Subcutaneous abdominal adipose tissue (tissue), 5 donors: Measurements from ENCODE around the gene TSPAN17.

Source experiments
- H3K27ac ChIP-seq: one replicate; pipeline ENCODE4 v1.7.0; 2013; ENCODE audit warnings: low read depth, mild to moderate bottlenecking, inconsistent platforms, low read length, moderate library complexity
- H3K27me3 ChIP-seq, 5 donors: one replicate each; pipeline ENCODE4 v1.7.0; 2013; ENCODE audit warnings: low read length in 5 of 5, inconsistent platforms in 1 of 5; ENCODE audit not compliant: control insufficient read depth in 5 of 5, insufficient read depth in 4 of 5
- H3K36me3 ChIP-seq, 5 donors: one replicate each; pipeline ENCODE4 v1.7.0; 2013; ENCODE audit warnings: low read length in 5 of 5; ENCODE audit not compliant: control insufficient read depth in 5 of 5, insufficient read depth in 5 of 5
- H3K4me1 ChIP-seq, 5 donors: one replicate each; pipeline ENCODE4 v1.7.0; 2013; ENCODE audit warnings: low read length in 5 of 5, mild to moderate bottlenecking in 3 of 5, moderate library complexity in 1 of 5; ENCODE audit not compliant: control insufficient read depth in 5 of 5, insufficient read depth in 5 of 5
- H3K4me3 ChIP-seq, 5 donors: one replicate each; pipeline ENCODE4 v1.7.0; 2013; ENCODE audit warnings: low read length in 5 of 5, low read depth in 1 of 5
- H3K9ac ChIP-seq, 5 donors: one replicate each; pipeline ENCODE4 v1.7.0; 2013; ENCODE audit warnings: low read length in 5 of 5, mild to moderate bottlenecking in 4 of 5, moderate library complexity in 3 of 5
- H3K9me3 ChIP-seq, 5 donors: one replicate each; pipeline ENCODE4 v1.7.0; 2013; ENCODE audit warnings: low read length in 5 of 5; ENCODE audit not compliant: control insufficient read depth in 5 of 5
- donor health status: healthy.
- donor health status: healthy.
- donor health status: healthy.
- donor health status: healthy.
- donor health status: healthy.

TSPAN17 gene

GRCh38 chr5:176628406-176629228 lies 18.7 kb upstream of the TSPAN17 start:
- Histone ChIP-seq H3K36me3 (no peaks in the 10 kb centered on the region), H3K4me3 (no peak overlapping the region), H3K9ac (no peak overlapping the region), H3K4me1 (peaks cover 0 to 15% (median 10%) of the 10 kb centered on the region in 5 donors), H3K9me3 (no peaks in the 10 kb centered on the region), H3K27ac (no peak overlapping the region), H3K27me3 (peaks cover 55 to 89% (median 79%) of the 10 kb centered on the region in 5 donors)

GRCh38 chr5:176629317-176629852 lies 17.9 kb upstream of the TSPAN17 start:
- Histone ChIP-seq H3K9me3 (no peaks in the 10 kb centered on the region), H3K9ac (no peak overlapping the region), H3K27ac (no peak overlapping the region), H3K4me1 (peaks cover 0 to 15% (median 10%) of the 10 kb centered on the region in 5 donors), H3K4me3 (peak overlapping the region in 1 of 5 donors; percentile 46), H3K36me3 (no peaks in the 10 kb centered on the region), H3K27me3 (peaks cover 57 to 90% (median 79%) of the 10 kb centered on the region in 5 donors)

GRCh38 chr5:176629853-176630680 lies 17.2 kb upstream of the TSPAN17 start, which contains the start of the genes EIF4E1B and SNCB:
TSS of gene EIF4E1B (plus strand) at chr5:176630675. CDS start at chr5:176642788, 12,113 bp downstream.
TSS of gene SNCB (minus strand) at chr5:176630534. CDS start at chr5:176629654, 880 bp downstream.
- Histone ChIP-seq H3K9ac (no peak within 1 kb of the TSS), H3K9me3 (peaks cover 0 to under 1% (median 0%) of the 10 kb centered on the region in 5 donors), H3K36me3 (no peaks in the 10 kb centered on the region), H3K27me3 (peaks cover 60 to 91% (median 77%) of the 10 kb centered on the region in 5 donors), H3K4me3 (peak within 1 kb of the TSS in 4 of 5 donors; percentile 19 to 46 (median 34)), H3K27ac (no peak within 1 kb of the TSS), H3K4me1 (peaks cover 0 to 15% (median 10%) of the 10 kb centered on the region in 5 donors)

- Histone ChIP-seq H3K27me3 (peaks cover 60 to 91% (median 79%) of the 10 kb centered on the region in 5 donors), H3K27ac (no peak overlapping the region), H3K4me3 (peak overlapping the region in 3 of 5 donors; percentile 19 to 46 (median 46)), H3K36me3 (no peaks in the 10 kb centered on the region), H3K9me3 (peaks cover 0 to 5% (median 3%) of the 10 kb centered on the region in 5 donors), H3K4me1 (peaks cover 0 to 15% (median 10%) of the 10 kb centered on the region in 5 donors), H3K9ac (no peak overlapping the region)
These were observed 16.5 kb upstream of the TSPAN17 start for GRCh38 chr5:176630681-176631222.

- H3K27ac ChIP-seq = no peak overlapping the region
- H3K9me3 ChIP-seq = peaks cover 0 to 5% (median 3%) of the 10 kb centered on the region in 5 donors
- H3K4me3 ChIP-seq = no peak overlapping the region
- H3K4me1 ChIP-seq = peaks cover 0 to 15% (median 10%) of the 10 kb centered on the region in 5 donors
- no peaks in the 10 kb centered on the region for H3K36me3 ChIP-seq
- H3K27me3 ChIP-seq = peaks cover 53 to 85% (median 70%) of the 10 kb centered on the region in 5 donors
- H3K9ac ChIP-seq = no peak overlapping the region
These were observed 15.7 kb upstream of the TSPAN17 start for GRCh38 chr5:176631383-176632200.

GRCh38 chr5:176632745-176633144 lies 14.5 kb upstream of the TSPAN17 start:
- no peak overlapping the region for H3K27ac ChIP-seq
- peaks cover 50 to 80% (median 59%) of the 10 kb centered on the region in 5 donors for H3K27me3 ChIP-seq
- H3K4me1 ChIP-seq = peaks cover 0 to 15% (median 10%) of the 10 kb centered on the region in 5 donors
- peaks cover 0 to 5% (median 3%) of the 10 kb centered on the region in 5 donors for H3K9me3 ChIP-seq
- no peak overlapping the region for H3K4me3 ChIP-seq
- H3K9ac ChIP-seq = no peak overlapping the region
- no peaks in the 10 kb centered on the region for H3K36me3 ChIP-seq

GRCh38 chr5:176633598-176633997 lies 13.7 kb upstream of the TSPAN17 start:
- H3K9ac ChIP-seq = no peak overlapping the region
- no peak overlapping the region for H3K27ac ChIP-seq
- peaks cover 42 to 72% (median 50%) of the 10 kb centered on the region in 5 donors for H3K27me3 ChIP-seq
- H3K9me3 ChIP-seq = peaks cover 0 to 5% (median 3%) of the 10 kb centered on the region in 5 donors
- no peak overlapping the region for H3K4me3 ChIP-seq
- H3K36me3 ChIP-seq = no peaks in the 10 kb centered on the region
- H3K4me1 ChIP-seq = peaks cover 0 to 15% (median 10%) of the 10 kb centered on the region in 5 donors

GRCh38 chr5:176636426-176636825 lies 10.9 kb upstream of the TSPAN17 start:
- peaks cover 20 to 45% (median 26%) of the 10 kb centered on the region in 5 donors for H3K27me3 ChIP-seq
- peaks cover 0 to 5% (median 3%) of the 10 kb centered on the region in 5 donors for H3K9me3 ChIP-seq
- H3K4me3 ChIP-seq = no peak overlapping the region
- H3K9ac ChIP-seq = no peak overlapping the region
- no peaks in the 10 kb centered on the region for H3K36me3 ChIP-seq
- H3K4me1 ChIP-seq = peaks cover 0 to 9% (median 0%) of the 10 kb centered on the region in 5 donors
- H3K27ac ChIP-seq = no peak overlapping the region

- Histone ChIP-seq H3K9ac (no peak overlapping the region), H3K27ac (no peak overlapping the region), H3K27me3 (peaks cover 13 to 37% (median 19%) of the 10 kb centered on the region in 5 donors), H3K4me1 (peaks cover 0 to 9% (median 0%) of the 10 kb centered on the region in 5 donors), H3K4me3 (no peak overlapping the region), H3K9me3 (peaks cover 0 to 5% (median 3%) of the 10 kb centered on the region in 5 donors), H3K36me3 (no peaks in the 10 kb centered on the region)
These were observed 9.7 kb upstream of the TSPAN17 start for GRCh38 chr5:176637556-176637955.
